ENCODE data around the gene BRME1.

The BRME1 gene

GRCh38 chr19:13932149-13932637 lies 26.3 kb upstream of the BRME1 start:
- H3K4me2 ChIP-seq (ENCODE audit: low read length) = no peak overlapping the region
- H3K27ac ChIP-seq (ENCODE audit: low read depth, low read length) = no peak overlapping the region
- no peaks in the 10 kb centered on the region for H3K79me2 ChIP-seq (ENCODE audit: control insufficient read depth, low read length)
- no peaks in the 10 kb centered on the region for H4K20me1 ChIP-seq (ENCODE audit: control insufficient read depth, insufficient read depth, low read depth, low read length)
- no peaks in the 10 kb centered on the region for H3K27me3 ChIP-seq (ENCODE audit: control insufficient read depth, low read length)
- H3K4me3 ChIP-seq (ENCODE audit: low read length) = no peak overlapping the region
- no peaks in the 10 kb centered on the region for H3K4me1 ChIP-seq (ENCODE audit: control insufficient read depth, low read length)
- no peaks in the 10 kb centered on the region for H3K9me3 ChIP-seq (ENCODE audit: control insufficient read depth, insufficient read depth, low read length)
- TF ChIP-seq EZH2phosphoT487 (IDR thresholded peaks at IDR 0.05; ENCODE audit: borderline replicate concordance, low read length) = no peak
- TF ChIP-seq, protein P1, sequence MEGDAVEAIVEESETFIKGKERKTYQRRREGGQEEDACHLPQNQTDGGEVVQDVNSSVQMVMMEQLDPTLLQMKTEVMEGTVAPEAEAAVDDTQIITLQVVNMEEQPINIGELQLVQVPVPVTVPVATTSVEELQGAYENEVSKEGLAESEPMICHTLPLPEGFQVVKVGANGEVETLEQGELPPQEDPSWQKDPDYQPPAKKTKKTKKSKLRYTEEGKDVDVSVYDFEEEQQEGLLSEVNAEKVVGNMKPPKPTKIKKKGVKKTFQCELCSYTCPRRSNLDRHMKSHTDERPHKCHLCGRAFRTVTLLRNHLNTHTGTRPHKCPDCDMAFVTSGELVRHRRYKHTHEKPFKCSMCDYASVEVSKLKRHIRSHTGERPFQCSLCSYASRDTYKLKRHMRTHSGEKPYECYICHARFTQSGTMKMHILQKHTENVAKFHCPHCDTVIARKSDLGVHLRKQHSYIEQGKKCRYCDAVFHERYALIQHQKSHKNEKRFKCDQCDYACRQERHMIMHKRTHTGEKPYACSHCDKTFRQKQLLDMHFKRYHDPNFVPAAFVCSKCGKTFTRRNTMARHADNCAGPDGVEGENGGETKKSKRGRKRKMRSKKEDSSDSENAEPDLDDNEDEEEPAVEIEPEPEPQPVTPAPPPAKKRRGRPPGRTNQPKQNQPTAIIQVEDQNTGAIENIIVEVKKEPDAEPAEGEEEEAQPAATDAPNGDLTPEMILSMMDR (IDR thresholded peaks at IDR 0.05; ENCODE audit: low read depth, low read length, poor library complexity, severe bottlenecking) = no peak
- H3F3A ChIP-seq (ENCODE audit: control insufficient read depth, insufficient read depth) = no peaks in the 10 kb centered on the region
- H3K36me3 ChIP-seq (ENCODE audit: control insufficient read depth, low read length) = peaks cover 11% of the 10 kb centered on the region
- H3K9me2 ChIP-seq (replicated peaks; ENCODE audit: control insufficient read depth, low read length) = no peaks in the 10 kb centered on the region

GRCh38 chr19:13931391-13932148 lies 25.7 kb upstream of the BRME1 start:
- Histone ChIP-seq H3K4me1 (ENCODE audit: control insufficient read depth, low read length) (no peaks in the 10 kb centered on the region), H3K4me2 (ENCODE audit: low read length) (no peak overlapping the region), H3K27ac (ENCODE audit: low read depth, low read length) (no peak overlapping the region), H3K27me3 (ENCODE audit: control insufficient read depth, low read length) (no peaks in the 10 kb centered on the region), H3K79me2 (ENCODE audit: control insufficient read depth, low read length) (no peaks in the 10 kb centered on the region), H3K9me3 (ENCODE audit: control insufficient read depth, insufficient read depth, low read length) (no peaks in the 10 kb centered on the region), H3F3A (ENCODE audit: control insufficient read depth, insufficient read depth) (no peaks in the 10 kb centered on the region), H3K9me2 (replicated peaks; ENCODE audit: control insufficient read depth, low read length) (no peaks in the 10 kb centered on the region), H3K4me3 (ENCODE audit: low read length) (no peak overlapping the region), H4K20me1 (ENCODE audit: control insufficient read depth, insufficient read depth, low read depth, low read length) (no peaks in the 10 kb centered on the region), H3K36me3 (ENCODE audit: control insufficient read depth, low read length) (peaks cover 17% of the 10 kb centered on the region)
- TF ChIP-seq, protein P1 (IDR thresholded peaks at IDR 0.05; ENCODE audit: low read depth, low read length, poor library complexity, severe bottlenecking) = no peak
- no peak for TF ChIP-seq EZH2phosphoT487 (IDR thresholded peaks at IDR 0.05; ENCODE audit: borderline replicate concordance, low read length)

- peaks cover 23% of the 10 kb centered on the region for H3K36me3 ChIP-seq (ENCODE audit: control insufficient read depth, low read length)
- H3K79me2 ChIP-seq (ENCODE audit: control insufficient read depth, low read length) = no peaks in the 10 kb centered on the region
- TF ChIP-seq, protein P1 (IDR thresholded peaks at IDR 0.05; ENCODE audit: low read depth, low read length, poor library complexity, severe bottlenecking) = no peak
- no peak for TF ChIP-seq EZH2phosphoT487 (IDR thresholded peaks at IDR 0.05; ENCODE audit: borderline replicate concordance, low read length)
- no peak overlapping the region for H3K27ac ChIP-seq (ENCODE audit: low read depth, low read length)
- H3K4me2 ChIP-seq (ENCODE audit: low read length) = no peak overlapping the region
- H3K4me3 ChIP-seq (ENCODE audit: low read length) = no peak overlapping the region
- no peaks in the 10 kb centered on the region for H3F3A ChIP-seq (ENCODE audit: control insufficient read depth, insufficient read depth)
- H3K9me3 ChIP-seq (ENCODE audit: control insufficient read depth, insufficient read depth, low read length) = no peaks in the 10 kb centered on the region
- H3K9me2 ChIP-seq (replicated peaks; ENCODE audit: control insufficient read depth, low read length) = no peaks in the 10 kb centered on the region
- H3K4me1 ChIP-seq (ENCODE audit: control insufficient read depth, low read length) = no peaks in the 10 kb centered on the region
- no peaks in the 10 kb centered on the region for H3K27me3 ChIP-seq (ENCODE audit: control insufficient read depth, low read length)
- H4K20me1 ChIP-seq (ENCODE audit: control insufficient read depth, insufficient read depth, low read depth, low read length) = no peaks in the 10 kb centered on the region
Observed at GRCh38 chr19:13930402-13930801, 24.5 kb upstream of the BRME1 start.

Data from DOHH2 (cell line).